HG02884 (cell line): Measurements from ENCODE around the gene PPP4R4.
"Not testable (repeated sequence)": the region's sequence is repeated elsewhere in the genome, so short reads cannot be mapped to it uniquely, and the experiment has no call there.

Source experiments
- ATAC-seq: cut with Tn5 transposase; IDR thresholded peaks from one replicate; pipeline ENCODE4 v1.9.1; 2021; ENCODE audit warnings: mild to moderate bottlenecking, moderate library complexity; ENCODE audit not compliant: unreplicated experiment

The PPP4R4 gene

GRCh38 chr14:94143239-94143638 is 30.9 kb upstream of the PPP4R4 start:
- ATAC-seq = no peak

- no peak for ATAC-seq
These were observed 30.4 kb upstream of the PPP4R4 start for GRCh38 chr14:94143711-94144110.

GRCh38 chr14:94144765-94145164 is 29.4 kb upstream of the PPP4R4 start:
- no peak for ATAC-seq

- ATAC-seq = no peak
These were observed 28.1 kb upstream of the PPP4R4 start for GRCh38 chr14:94145902-94146527.

- no peak for ATAC-seq
These were observed 21.4 kb upstream of the PPP4R4 start for GRCh38 chr14:94152676-94153075.

- ATAC-seq = no peak
These were observed 20.3 kb upstream of the PPP4R4 start for GRCh38 chr14:94153750-94154342.

- not testable (repeated sequence) for ATAC-seq
These were observed 18.0 kb upstream of the PPP4R4 start for GRCh38 chr14:94156143-94156542.

- ATAC-seq = no peak
These were observed 16.9 kb upstream of the PPP4R4 start for GRCh38 chr14:94157197-94157596.

GRCh38 chr14:94158239-94158883 is 15.8 kb upstream of the PPP4R4 start:
- no peak for ATAC-seq

GRCh38 chr14:94161058-94161457 is 13.1 kb upstream of the PPP4R4 start:
- no peak for ATAC-seq

- ATAC-seq = no peak
These were observed 12.1 kb upstream of the PPP4R4 start for GRCh38 chr14:94161981-94162380.

- no peak for ATAC-seq
These were observed 11.7 kb upstream of the PPP4R4 start for GRCh38 chr14:94162466-94162865.

- no peak for ATAC-seq
These were observed 10.3 kb upstream of the PPP4R4 start for GRCh38 chr14:94163796-94164195.

- no peak for ATAC-seq
These were observed 9.3 kb upstream of the PPP4R4 start for GRCh38 chr14:94164685-94165431.

GRCh38 chr14:94165744-94166143 is 8.4 kb upstream of the PPP4R4 start:
- no peak for ATAC-seq

GRCh38 chr14:94170136-94170535 is 4.0 kb upstream of the PPP4R4 start:
- no peak for ATAC-seq

GRCh38 chr14:94171208-94171607 is 2.9 kb upstream of the PPP4R4 start:
- ATAC-seq = no peak

- ATAC-seq = no peak
These were observed 1.6 kb upstream of the PPP4R4 start for GRCh38 chr14:94172545-94172944.

GRCh38 chr14:94173471-94173884 is 644 bp upstream of the PPP4R4 start:
- ATAC-seq = no peak

- ATAC-seq = no peak
These were observed 485 bp downstream of the PPP4R4 start for GRCh38 chr14:94174604-94175010.

GRCh38 chr14:94175011-94175745 is 1.1 kb downstream of the PPP4R4 start:
- ATAC-seq = no peak
